OCI-M2 (cell line): ENCODE results near the gene TYR.
"Not testable (repeated sequence)": the region's sequence is repeated elsewhere in the genome, so short reads cannot be mapped to it uniquely, and the experiment has no call there.

Experiments
- DNase-seq: peaks from one replicate; lab custom pipeline; 2025; ENCODE audit not compliant: unreplicated experiment; lab: John Stamatoyannopoulos, UW

TYR gene

DNA sequence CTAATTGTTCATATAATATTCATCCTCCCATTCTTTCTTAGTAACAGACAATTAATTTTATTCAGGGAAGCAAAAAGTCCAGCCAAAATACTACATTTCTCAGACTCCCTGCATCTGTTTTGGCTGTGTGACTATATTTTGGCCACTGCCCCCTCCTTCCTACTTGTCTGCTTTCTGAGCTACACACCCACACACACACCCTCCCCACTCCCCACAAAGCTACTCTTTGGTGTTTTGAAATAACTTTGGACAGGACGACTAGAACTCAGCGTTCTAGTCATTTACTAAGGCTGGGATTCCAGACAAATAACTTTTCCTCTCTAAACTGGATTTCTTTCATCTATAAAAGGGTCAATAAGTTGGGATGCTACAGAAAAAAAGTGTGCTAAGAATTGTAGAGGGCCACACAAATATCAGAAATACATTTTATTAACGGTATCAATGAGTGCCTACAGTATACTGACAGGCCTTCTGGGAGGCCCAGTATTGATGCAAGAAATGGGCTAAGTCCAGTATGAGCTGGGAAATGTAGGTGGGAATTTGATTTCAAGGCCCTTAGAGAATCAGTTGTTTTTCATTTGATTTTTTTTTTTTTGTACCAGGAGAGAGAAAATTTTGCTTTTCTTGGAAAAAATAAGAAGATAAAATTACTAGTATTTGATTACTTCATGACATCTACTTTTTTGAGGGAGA, 165.4 kb downstream of the TYR start:
- DNase-seq, result not testable (repeated sequence)
